ENCODE data around the gene IZUMO2.
"Not testable (repeated sequence)": the region's sequence is repeated elsewhere in the genome, so short reads cannot be mapped to it uniquely, and the experiment has no call there.

IZUMO2 gene

GRCh38 chr19:50184196-50184595 is 21.1 kb upstream of the IZUMO2 start:
- no peak for DNase-seq (ENCODE audit: low read depth)

DNA sequence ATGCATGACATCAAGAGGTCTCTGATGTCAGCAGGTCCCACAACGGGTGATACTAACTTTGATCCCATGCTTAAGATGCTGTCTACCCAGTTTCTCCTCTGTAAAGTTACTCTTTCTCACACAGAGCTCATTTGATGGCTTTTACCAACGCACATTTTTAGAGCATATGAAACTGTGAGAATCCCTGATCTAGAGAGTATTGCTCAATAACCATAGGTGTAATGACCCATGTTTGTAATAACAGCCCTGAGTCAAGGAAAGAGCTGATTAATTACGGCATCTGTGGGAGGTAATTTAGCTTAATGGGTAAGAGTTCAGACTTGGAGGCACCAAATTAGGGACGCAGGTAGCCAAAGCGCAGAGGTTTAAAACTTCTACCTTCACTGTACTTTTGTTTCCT is 18.0 kb upstream of the IZUMO2 start:
- DNase-seq (ENCODE audit: low read depth), result no peak

DNA sequence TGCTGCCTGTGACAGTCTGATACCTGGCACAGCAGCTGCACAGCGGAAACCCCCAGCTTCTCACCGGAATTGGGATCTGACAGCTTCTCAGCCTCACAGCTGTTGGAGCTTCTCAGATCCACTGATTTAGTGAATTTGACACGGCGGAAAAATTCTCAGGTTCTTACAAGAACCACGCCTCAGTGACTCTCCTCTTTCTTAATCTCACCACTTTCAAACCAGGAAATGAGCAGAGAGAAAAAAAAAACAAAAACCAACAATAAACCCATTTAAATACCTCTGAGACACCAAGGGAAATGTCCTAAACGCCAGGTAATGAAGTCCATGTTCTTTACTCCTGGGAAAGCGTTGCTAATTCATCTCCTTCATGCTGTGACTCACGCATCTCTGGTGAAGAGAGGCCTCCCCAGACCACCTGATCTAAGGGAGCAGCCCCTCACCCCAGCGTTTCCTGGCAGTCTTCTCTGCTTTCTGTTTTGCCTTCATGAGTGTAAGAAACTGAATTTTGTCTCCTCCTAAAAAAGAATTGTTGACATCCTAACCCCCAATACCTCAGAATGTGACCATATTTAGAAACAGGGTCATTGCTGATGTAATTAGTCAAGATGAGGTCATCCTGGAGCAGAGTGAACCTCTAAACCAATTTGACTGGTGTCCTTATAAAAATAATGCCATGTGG is 15.9 kb upstream of the IZUMO2 start:
- DNase-seq (ENCODE audit: low read depth), result no peak

DNA sequence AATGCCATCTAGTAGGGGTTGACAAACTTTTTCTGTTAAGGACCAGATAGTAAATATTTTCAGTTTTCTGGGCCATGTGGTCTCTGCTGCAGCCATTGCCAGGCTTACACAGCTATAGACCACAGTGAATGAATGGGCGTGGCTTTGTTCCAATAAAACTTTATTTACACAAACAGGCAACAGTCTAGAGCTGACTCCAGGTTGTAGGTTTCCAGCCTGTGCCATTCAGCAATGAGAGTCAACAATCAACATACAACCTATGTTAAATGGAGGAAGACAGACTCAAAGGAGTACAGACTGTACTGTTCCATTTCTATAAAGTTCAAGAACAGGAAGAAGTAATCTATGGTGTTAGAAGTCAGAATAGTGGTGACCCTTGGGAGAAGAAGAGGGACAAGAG is 15.2 kb upstream of the IZUMO2 start:
- no peak for DNase-seq (ENCODE audit: low read depth)

- DNase-seq (ENCODE audit: low read depth), result no peak
Measured at GRCh38 chr19:50176775-50177174, 13.7 kb upstream of the IZUMO2 start.

DNA sequence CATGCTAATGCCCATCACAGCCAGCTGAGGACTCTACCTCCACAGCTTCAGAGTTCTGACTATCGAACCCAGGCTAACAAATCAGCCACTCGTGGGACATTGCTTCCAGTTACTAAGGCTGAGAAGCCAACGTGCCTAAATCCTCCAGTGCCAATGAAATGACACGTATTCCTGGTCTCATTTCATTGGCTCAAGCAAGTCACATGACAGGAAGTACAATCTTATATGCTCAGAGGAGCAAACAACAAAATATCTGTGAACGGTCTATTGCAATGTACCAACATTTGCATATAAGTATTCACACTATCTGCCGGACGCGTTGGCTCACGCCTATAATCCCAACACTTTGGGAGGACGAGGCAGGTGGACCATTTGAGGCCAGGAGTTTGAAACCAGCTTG is 12.8 kb upstream of the IZUMO2 start:
- no peak for DNase-seq (ENCODE audit: low read depth)

GRCh38 chr19:50174100-50174793 is 11.2 kb upstream of the IZUMO2 start:
- no peak for DNase-seq (ENCODE audit: low read depth)

DNA sequence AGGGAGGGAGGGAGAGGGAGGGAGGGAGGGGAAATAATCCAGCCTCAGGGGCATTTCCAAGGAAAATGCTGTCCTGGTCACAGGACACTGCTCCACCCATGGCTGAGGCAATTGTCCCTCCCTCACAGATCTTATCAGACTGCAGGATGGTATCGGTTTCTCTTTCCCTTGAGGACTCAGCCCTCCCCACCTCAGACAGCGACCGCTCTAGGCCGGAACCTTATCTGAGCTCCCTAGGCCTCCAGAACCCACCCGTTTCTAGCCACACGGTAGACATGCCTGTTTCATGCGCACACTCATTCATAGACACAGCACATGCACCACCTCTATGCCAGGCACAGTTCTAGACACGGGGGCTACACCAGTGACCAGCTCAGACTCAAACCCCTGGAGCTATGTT is 10.0 kb upstream of the IZUMO2 start:
- no peak for DNase-seq (ENCODE audit: low read depth)

DNA sequence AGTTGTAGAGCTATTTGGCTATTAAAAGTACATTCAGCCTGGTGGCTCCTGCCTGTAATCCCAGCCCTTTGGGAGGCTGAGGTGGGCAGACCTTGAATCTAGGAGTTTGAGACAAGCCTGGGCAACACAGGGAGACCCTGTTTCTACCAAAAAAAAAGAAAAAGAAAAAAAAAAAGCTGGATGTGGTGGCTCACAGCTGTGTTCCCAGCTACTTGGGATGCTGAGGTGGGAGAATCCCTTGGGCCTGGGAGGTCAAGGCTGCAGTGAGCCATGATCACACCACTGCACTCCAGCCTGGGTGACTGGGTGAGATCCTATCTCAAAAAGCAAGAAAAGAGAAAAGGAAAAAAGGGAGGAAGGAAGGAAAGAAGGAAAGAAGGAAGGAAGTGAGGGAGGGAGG is 9.6 kb upstream of the IZUMO2 start:
- no peak for DNase-seq (ENCODE audit: low read depth)

DNA sequence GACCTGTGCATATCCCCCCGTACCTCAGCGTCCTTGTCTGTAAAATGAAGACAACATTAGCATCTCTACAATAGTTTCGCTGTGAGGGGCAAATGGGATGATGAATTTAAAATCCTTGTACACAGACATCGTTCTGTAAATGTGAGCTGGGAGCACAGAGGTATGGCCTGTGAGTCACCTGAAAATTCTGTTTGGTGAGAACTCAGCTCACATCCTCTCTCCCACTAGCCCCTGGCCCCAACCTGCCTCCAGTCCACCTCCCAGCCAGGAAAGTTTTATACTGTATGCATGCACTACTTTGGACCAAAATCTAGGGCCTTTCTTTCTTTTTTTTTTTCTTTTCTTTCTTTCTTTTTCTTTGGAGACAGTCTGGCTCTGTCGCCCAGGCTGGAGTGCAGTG is 8.7 kb upstream of the IZUMO2 start:
- no peak for DNase-seq (ENCODE audit: low read depth)

DNA sequence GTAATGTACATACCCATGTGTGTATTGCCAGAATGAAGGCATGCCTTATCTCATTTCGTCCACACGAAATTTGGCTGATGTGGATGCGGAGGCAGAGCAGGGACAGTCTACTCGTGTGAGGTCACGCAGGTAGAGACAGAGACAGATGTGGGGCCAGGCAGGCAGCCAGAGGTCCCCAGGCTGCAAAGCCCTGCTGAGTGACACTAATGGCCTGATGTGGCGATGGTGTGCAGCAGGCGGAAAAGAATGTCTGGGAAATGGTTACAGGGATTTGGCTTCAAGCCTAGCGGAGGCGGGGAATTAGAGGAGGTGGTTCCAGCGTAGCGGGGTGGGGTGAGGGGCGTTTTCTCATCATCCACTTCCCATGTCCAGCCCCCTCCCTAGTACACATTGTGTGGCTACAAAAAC is 4.2 kb upstream of the IZUMO2 start:
- no peak for DNase-seq (ENCODE audit: low read depth)

GRCh38 chr19:50159078-50159477 is 4.0 kb downstream of the IZUMO2 start:
- no peak for DNase-seq (ENCODE audit: low read depth)

GRCh38 chr19:50158577-50158976 is 4.5 kb downstream of the IZUMO2 start:
- DNase-seq (ENCODE audit: low read depth), result no peak

DNA sequence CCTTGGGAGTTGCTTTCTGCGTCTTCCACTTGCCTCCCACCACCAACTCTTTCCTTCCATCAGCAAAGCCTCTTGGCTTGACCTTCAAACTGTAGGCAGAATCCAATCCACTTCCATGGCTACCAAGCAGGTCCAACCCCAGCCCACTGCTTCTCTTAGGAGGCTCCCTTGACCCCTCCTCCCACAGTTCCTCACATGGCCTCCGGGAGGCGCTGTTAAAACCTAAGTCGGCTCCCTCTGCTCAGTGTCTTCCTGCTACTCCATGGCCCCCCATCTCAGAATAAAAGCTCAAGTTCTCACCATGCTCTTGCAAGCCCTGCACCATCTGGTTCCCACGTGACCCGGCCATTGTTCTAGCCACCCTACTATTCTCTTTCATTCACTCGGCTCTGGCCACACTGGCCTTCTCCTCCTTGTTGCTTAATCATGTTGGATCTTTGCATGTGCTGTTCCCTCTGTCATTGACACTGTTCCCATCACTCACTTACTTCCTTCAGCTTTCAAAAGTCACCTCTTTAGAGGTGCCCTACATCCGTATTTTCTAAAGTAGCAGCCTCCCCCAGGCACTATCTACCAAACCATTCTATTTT is 7.5 kb downstream of the IZUMO2 start:
- DNase-seq (ENCODE audit: low read depth), result no peak

DNA sequence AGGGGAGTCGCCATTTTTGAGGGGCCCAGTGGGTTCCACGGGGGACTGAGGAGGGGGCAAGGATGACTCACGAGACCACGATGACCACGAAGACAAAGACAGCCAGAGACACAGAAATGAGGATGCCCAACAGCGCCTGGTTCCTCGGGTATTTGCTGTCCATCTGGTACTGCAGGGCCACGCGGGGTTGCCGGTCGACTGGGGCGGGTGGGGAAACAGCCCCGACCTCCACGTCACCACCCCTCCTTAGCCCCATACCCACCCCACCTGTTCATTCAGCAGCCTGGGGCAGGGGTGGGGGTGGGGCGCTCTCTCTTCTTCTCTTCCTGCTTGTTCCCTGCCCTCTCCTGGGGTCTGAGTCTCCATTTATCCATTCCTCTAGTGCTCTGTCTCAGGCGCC is 8.6 kb downstream of the IZUMO2 start:
- DNase-seq (ENCODE audit: low read depth), result no peak

DNA sequence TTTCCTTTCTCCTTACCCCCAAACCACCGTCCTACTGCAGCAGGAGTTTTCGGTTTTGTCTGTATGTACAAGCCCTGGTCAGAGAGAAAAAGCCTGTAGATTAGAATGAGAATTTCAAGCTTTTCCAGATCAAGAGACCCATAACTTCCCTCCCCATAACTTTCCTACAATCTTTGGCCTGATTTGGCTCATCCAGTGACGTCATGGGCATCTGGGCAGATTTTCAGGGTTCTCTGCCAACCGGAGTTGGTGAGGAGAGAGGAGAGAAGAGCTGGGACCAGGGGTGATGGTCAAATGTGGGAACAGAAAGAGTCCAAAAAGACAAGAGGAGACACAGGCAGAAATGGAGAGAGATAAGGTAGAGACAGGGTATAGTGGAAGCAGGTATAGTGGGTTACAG is 10.5 kb downstream of the IZUMO2 start:
- DNase-seq (ENCODE audit: low read depth), result no peak

GRCh38 chr19:50148528-50148927 is 14.6 kb downstream of the IZUMO2 start:
- no peak for DNase-seq (ENCODE audit: low read depth)

- DNase-seq (ENCODE audit: low read depth), result peak; percentile 43
Measured at GRCh38 chr19:50147462-50148423, 15.3 kb downstream of the IZUMO2 start.

GRCh38 chr19:50141921-50142320 is 21.2 kb downstream of the IZUMO2 start:
- DNase-seq (ENCODE audit: low read depth), result not testable (repeated sequence)

DNA sequence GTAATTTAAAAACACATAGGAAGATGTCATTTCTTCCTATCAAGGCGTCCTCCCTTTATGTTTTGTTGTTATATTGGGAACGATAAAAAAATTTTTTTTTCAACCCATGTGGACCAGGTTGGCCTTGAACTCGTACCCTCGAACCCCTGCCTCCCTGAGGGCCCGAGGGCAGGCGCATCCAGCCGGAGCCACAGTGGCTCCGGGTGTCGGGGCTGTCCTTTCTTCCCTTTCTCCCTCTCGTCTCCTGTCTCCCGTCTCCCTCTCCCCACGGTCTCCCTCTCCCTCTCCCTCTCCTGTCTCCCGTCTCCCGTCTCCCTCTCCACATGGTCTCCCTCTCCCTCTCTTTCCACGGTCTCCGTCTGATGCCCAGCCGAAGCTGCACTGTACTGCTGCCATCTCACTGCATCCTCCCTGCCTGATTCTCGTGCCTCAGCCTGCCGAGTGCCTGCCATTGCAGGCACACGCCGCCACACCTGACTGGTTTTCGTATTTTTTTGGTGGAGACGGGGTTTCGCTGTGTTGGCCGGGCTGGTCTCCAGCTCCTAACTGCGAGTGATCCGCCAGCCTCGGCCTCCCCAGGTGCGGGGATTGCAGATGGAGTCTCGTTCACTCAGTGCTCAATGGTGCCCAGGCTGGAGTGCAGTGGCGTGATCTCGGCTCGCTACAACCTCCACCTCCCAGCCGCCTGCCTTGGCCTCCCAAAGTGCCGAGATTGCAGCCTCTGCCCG is 22.8 kb downstream of the IZUMO2 start:
- not testable (repeated sequence) for DNase-seq (ENCODE audit: low read depth)

DNA sequence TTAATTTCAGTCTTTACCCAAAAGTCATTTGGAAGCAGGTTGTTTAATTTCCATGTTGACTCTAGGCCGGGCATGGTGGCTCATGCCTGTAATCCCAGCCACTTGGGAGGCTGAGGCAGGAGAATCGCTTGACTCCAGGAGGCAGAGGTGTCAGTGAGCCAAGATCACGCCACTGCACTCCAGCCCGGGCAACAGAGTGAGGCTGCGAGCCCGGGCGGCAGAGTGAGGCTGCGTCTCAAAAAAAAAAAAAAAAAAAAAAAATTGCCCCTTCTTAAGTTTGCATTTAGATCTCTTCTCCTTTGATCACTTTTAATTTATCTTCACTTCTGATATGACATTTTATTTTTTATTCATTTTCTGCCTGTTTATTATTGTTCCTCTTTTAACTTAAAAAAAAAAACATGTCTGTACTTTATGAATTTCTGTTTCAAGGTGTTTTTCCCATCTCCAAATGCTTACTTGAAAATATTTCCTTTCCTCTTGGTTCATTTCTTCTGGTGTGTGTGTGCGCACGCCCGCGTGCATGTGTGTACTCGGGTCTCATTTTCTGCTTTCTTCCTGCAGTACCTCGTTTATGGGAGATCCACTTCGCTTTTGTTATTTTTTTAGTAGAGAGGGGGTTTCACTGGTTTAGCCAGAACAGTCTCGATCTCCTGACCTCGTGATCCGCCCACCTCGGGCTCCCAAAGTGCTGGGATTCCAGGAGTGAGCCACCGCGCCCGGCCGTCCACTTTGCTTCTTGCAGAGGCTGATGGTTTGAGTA is 26.3 kb downstream of the IZUMO2 start:
- not testable (repeated sequence) for DNase-seq (ENCODE audit: low read depth)

Data from activated gamma-delta T cell treated with anti-CD3 and anti-CD28 coated beads, Interleukin-2, amount 50 U/mL, for 16 hours (primary cell).